Keratinocyte (primary cell): ENCODE data around the gene RNASE12. TPM values are rescaled to one million over a fixed set of nuclear protein-coding genes. Genes with fewer than 3 reads are reported as not detected.

Source experiments
- DNase-seq: peaks from one replicate; pipeline ENCODE4 v3.0.0-alpha.2; 2011; ENCODE audit warnings: low read depth, missing footprints, low spot score
- FAIRE-seq: peaks from 2 replicates; lab custom pipeline; 2011; peaks lifted over from hg19 to GRCh38; lab: Jason Lieb, UNC
- H2AFZ ChIP-seq: 2 replicates; pipeline ENCODE4 v1.6.0; 2012; ENCODE audit warnings: low read length, control low read depth, inconsistent platforms; ENCODE audit not compliant: control insufficient read depth
- H3K27ac ChIP-seq: 2 replicates; pipeline ENCODE4 v1.5.1; 2011; ENCODE audit warnings: low read length; ENCODE audit not compliant: control insufficient read depth, insufficient read depth
- H3K27me3 ChIP-seq: 3 replicates; pipeline ENCODE4 v1.6.0; 2011; ENCODE audit warnings: low read length; ENCODE audit not compliant: control insufficient read depth, insufficient read depth; ENCODE audit errors: extremely low read depth
- H3K36me3 ChIP-seq, 2 experiments: 2 replicates in 1 of 2; 3 replicates in 1 of 2; pipeline ENCODE4 v1.5.1; 2011; ENCODE audit warnings: low read length in 2 of 2, mild to moderate bottlenecking in 1 of 2; ENCODE audit not compliant: control insufficient read depth in 2 of 2, insufficient read depth in 2 of 2; ENCODE audit errors: extremely low read depth in 1 of 2
- H3K4me1 ChIP-seq: 3 replicates; pipeline ENCODE4 v1.5.1; 2011; ENCODE audit warnings: low read length; ENCODE audit not compliant: control insufficient read depth, insufficient read depth; ENCODE audit errors: extremely low read depth
- H3K4me2 ChIP-seq: 3 replicates; pipeline ENCODE4 v1.6.0; 2011; ENCODE audit warnings: low read depth, low read length; ENCODE audit not compliant: control insufficient read depth, insufficient read depth; ENCODE audit errors: extremely low read depth
- H3K4me3 ChIP-seq, 3 experiments: fragments of 200-600 bp in 1 of 3; sonication (generic) in 1 of 3; 2 replicates in 2 of 3; 3 replicates in 1 of 3; pipeline ENCODE4 v1.5.1; 2011 to 2016; ENCODE audit warnings: low read length in 3 of 3, mild to moderate bottlenecking in 3 of 3, control low read depth in 2 of 3, inconsistent platforms in 1 of 3, low read depth in 1 of 3, mixed read lengths in 1 of 3, mixed run types in 1 of 3, moderate library complexity in 1 of 3; ENCODE audit not compliant: control insufficient read depth in 2 of 3, insufficient read depth in 2 of 3; ENCODE audit errors: extremely low read depth in 1 of 3
- H3K79me2 ChIP-seq: 2 replicates; pipeline ENCODE4 v1.6.0; 2012; ENCODE audit warnings: low read length; ENCODE audit not compliant: control insufficient read depth, insufficient read depth
- H3K9ac ChIP-seq: 3 replicates; pipeline ENCODE4 v1.6.0; 2011; ENCODE audit warnings: low read length; ENCODE audit not compliant: control insufficient read depth, insufficient read depth; ENCODE audit errors: extremely low read depth
- H3K9me1 ChIP-seq: 3 replicates; pipeline ENCODE4 v1.6.0; 2011; ENCODE audit warnings: low read length; ENCODE audit not compliant: control insufficient read depth, insufficient read depth; ENCODE audit errors: extremely low read depth
- H3K9me3 ChIP-seq: 2 replicates; pipeline ENCODE4 v1.5.1; 2012; ENCODE audit warnings: low read depth, low read length; ENCODE audit not compliant: control insufficient read depth
- H4K20me1 ChIP-seq: 3 replicates; pipeline ENCODE4 v1.6.0; 2011; ENCODE audit warnings: low read length; ENCODE audit not compliant: control insufficient read depth, insufficient read depth; ENCODE audit errors: extremely low read depth
- CTCF ChIP-seq, 3 experiments: IDR thresholded peaks in 1 of 3; conservative IDR thresholded peaks in 1 of 3; optimal IDR thresholded peaks in 1 of 3; 2 replicates in 2 of 3; 3 replicates in 1 of 3; pipeline versions ENCODE3 to v1.5.1; 2011; ENCODE audit warnings: low read length in 3 of 3, mild to moderate bottlenecking in 3 of 3, moderate library complexity in 2 of 3, control low read depth in 1 of 3, inconsistent platforms in 1 of 3; ENCODE audit not compliant: insufficient read depth in 2 of 3; ENCODE audit errors: extremely low read depth in 1 of 3
- EZH2 ChIP-seq: IDR thresholded peaks from one replicate; pipeline ENCODE4 v1.6.1; 2012; ENCODE audit warnings: inconsistent platforms, mild to moderate bottlenecking, low read length, moderate library complexity
- dilution Hi-C: fragments of 300-500 bp; cut with MboI; formaldehyde crosslinking; loops from one replicate; pipeline ENCODE4 v1.7.0; 2020; ENCODE audit warnings: low sequenced_read_pairs; ENCODE audit not compliant: extremely low pct_ligation_motif_present
- polyA plus RNA-seq, 5 experiments: library from polyadenylated mRNA; depleted of rRNA in 3 of 5; stranded (reverse) in 3 of 5; stranded (forward) in 1 of 5; unstranded in 1 of 5; fragments of >200 nt; gene quantifications; 1 replicate in 1 of 5; 2 replicates in 3 of 5; 3 replicates in 1 of 5; pipeline versions ENCODE4 v1.2.1 to v1.2.3, GENCODE V29; 2011 to 2012; ENCODE audit warnings: missing spikeins in 2 of 5, low read depth in 1 of 5, low replicate concordance in 1 of 5

The RNASE12 gene
- polyA plus RNA-seq, 1 donor (not counting 4 experiments of a cell fraction or from before 2014, with no cell fraction given), result not detected

GRCh38 chr14:20606190-20606901 is 15.2 kb upstream of the RNASE12 start:
- no peak overlapping the region for H3K9ac ChIP-seq
- DNase-seq (no peak), FAIRE-seq (no peak)
- H3K27ac ChIP-seq, result no peak overlapping the region
- H4K20me1 ChIP-seq, result no peaks in the 10 kb centered on the region
- no peak overlapping the region for H3K4me3 ChIP-seq
- no peaks in the 10 kb centered on the region for H3K9me3 ChIP-seq
- no peak for TF ChIP-seq EZH2
- TF ChIP-seq CTCF (optimal IDR thresholded peaks at IDR 0.05 in 1 of 3, IDR thresholded peaks at IDR 0.05 in 1 of 3, conservative IDR thresholded peaks at IDR 0.05 in 1 of 3; ENCODE audit: extremely low read depth in 1 of 3, insufficient read depth in 2 of 3, low read length in 3 of 3), result peak; percentile 66 to 81 (median 80)
- H3K79me2 ChIP-seq, result no peaks in the 10 kb centered on the region
- no peak overlapping the region for H3K4me2 ChIP-seq
- no peaks in the 10 kb centered on the region for H3K9me1 ChIP-seq
- dilution Hi-C loops, result no loop called here
- H2AFZ ChIP-seq, result no peak overlapping the region
- H3K4me1 ChIP-seq, result no peaks in the 10 kb centered on the region
- H3K27me3 ChIP-seq, result no peaks in the 10 kb centered on the region
- H3K36me3 ChIP-seq, result no peaks in the 10 kb centered on the region

GRCh38 chr14:20603813-20604690 is 12.9 kb upstream of the RNASE12 start:
- H3K79me2 ChIP-seq, result no peaks in the 10 kb centered on the region
- H3K9me1 ChIP-seq, result no peaks in the 10 kb centered on the region
- dilution Hi-C loops, result no loop called here
- no peaks in the 10 kb centered on the region for H3K4me1 ChIP-seq
- FAIRE-seq, result no peak
- no peak overlapping the region for H3K27ac ChIP-seq
- no peak overlapping the region for H3K4me2 ChIP-seq
- no peak for TF ChIP-seq CTCF (optimal IDR thresholded peaks at IDR 0.05 in 1 of 3, IDR thresholded peaks at IDR 0.05 in 1 of 3, conservative IDR thresholded peaks at IDR 0.05 in 1 of 3; ENCODE audit: extremely low read depth in 1 of 3, insufficient read depth in 2 of 3, low read length in 3 of 3)
- no peaks in the 10 kb centered on the region for H3K9me3 ChIP-seq
- H4K20me1 ChIP-seq, result no peaks in the 10 kb centered on the region
- no peaks in the 10 kb centered on the region for H3K36me3 ChIP-seq
- H3K9ac ChIP-seq, result no peak overlapping the region
- DNase-seq, result no peak
- H2AFZ ChIP-seq, result no peak overlapping the region
- H3K27me3 ChIP-seq, result no peaks in the 10 kb centered on the region
- no peak overlapping the region for H3K4me3 ChIP-seq
